DND-41 (cell line): ENCODE data around the gene HACD3.

Experiments used
- ATAC-seq: fragments of 200-7000 bp; cut with Tn5 transposase; 3 replicates; pipeline ENCODE4 v1.9.1; 2021; ENCODE audit warnings: low read depth; ENCODE audit not compliant: insufficient read depth
- DNase-seq: peaks from one replicate; pipeline ENCODE4 v3.0.0-alpha.2; 2020
- H2AFZ ChIP-seq: 2 replicates; pipeline ENCODE4 v1.6.0; 2012; ENCODE audit warnings: low read depth, low read length
- H3K27ac ChIP-seq: 2 replicates; pipeline ENCODE4 v1.5.1; 2012; ENCODE audit warnings: low read length, inconsistent platforms
- H3K27me3 ChIP-seq: fragments of 200-600 bp; sonication (generic); 2 replicates; pipeline ENCODE4 v1.6.0; 2012; ENCODE audit warnings: low read length, mild to moderate bottlenecking, inconsistent platforms; ENCODE audit not compliant: insufficient read depth, poor library complexity
- H3K36me3 ChIP-seq: 2 replicates; pipeline ENCODE4 v1.5.1; 2012; ENCODE audit warnings: low read length, inconsistent platforms; ENCODE audit not compliant: insufficient read depth
- H3K4me1 ChIP-seq: 2 replicates; pipeline ENCODE4 v1.5.1; 2012; ENCODE audit warnings: mild to moderate bottlenecking, low read length; ENCODE audit not compliant: insufficient read depth
- H3K4me2 ChIP-seq: 2 replicates; pipeline ENCODE4 v1.6.0; 2012; ENCODE audit warnings: mild to moderate bottlenecking, moderate library complexity, low read length, inconsistent platforms; ENCODE audit not compliant: insufficient read depth
- H3K4me3 ChIP-seq, 2 experiments: fragments of 200-600 bp in 1 of 2; shearing (Covaris generic) in 1 of 2; 2 replicates each; pipeline ENCODE4 v1.5.1; 2012 to 2016; ENCODE audit warnings: inconsistent platforms in 2 of 2, low read length in 2 of 2, mild to moderate bottlenecking in 2 of 2, low read depth in 1 of 2, moderate library complexity in 1 of 2
- H3K79me2 ChIP-seq: 2 replicates; pipeline ENCODE4 v1.6.0; 2012; ENCODE audit warnings: low read length, inconsistent platforms; ENCODE audit not compliant: insufficient read depth
- H3K9ac ChIP-seq: 2 replicates; pipeline ENCODE4 v1.6.0; 2012; ENCODE audit warnings: low read depth, mild to moderate bottlenecking, inconsistent platforms, low read length, moderate library complexity
- H3K9me3 ChIP-seq: 2 replicates; pipeline ENCODE4 v1.5.1; 2012; ENCODE audit warnings: low read length, moderate library complexity, mild to moderate bottlenecking, inconsistent platforms; ENCODE audit not compliant: insufficient read depth, severe bottlenecking
- H4K20me1 ChIP-seq: 2 replicates; pipeline ENCODE4 v1.6.0; 2012; ENCODE audit warnings: low read length; ENCODE audit not compliant: insufficient read depth
- CTCF ChIP-seq: IDR thresholded peaks from 2 replicates; pipeline ENCODE4 v1.5.1; 2012; ENCODE audit warnings: borderline replicate concordance, low read length, moderate library complexity, mild to moderate bottlenecking; ENCODE audit not compliant: poor library complexity, severe bottlenecking; ENCODE audit errors: extremely low read depth
- EZH2 ChIP-seq: IDR thresholded peaks from 3 replicates; pipeline ENCODE4 v1.6.1; 2012; ENCODE audit warnings: borderline replicate concordance, low read depth, mild to moderate bottlenecking, moderate library complexity, low read length, inconsistent platforms; ENCODE audit not compliant: severe bottlenecking

HACD3 gene

GRCh38 chr15:65533057-65533756 is 2.9 kb downstream of the HACD3 start:
- H3K9me3 ChIP-seq, result no peaks in the 10 kb centered on the region
- peak overlapping the region; percentile 10; the same call in 1 of the 2 replicates for H3K9ac ChIP-seq
- peaks cover 26% of the 10 kb centered on the region for H3K36me3 ChIP-seq
- H3K4me2 ChIP-seq, result peak overlapping the region; percentile 51
- ATAC-seq (no peak), DNase-seq (no peak)
- peak overlapping the region in 1 of 2 experiments; percentile 6; a peak in 1 of 4 replicates for H3K4me3 ChIP-seq
- H4K20me1 ChIP-seq, result peaks cover 52% of the 10 kb centered on the region
- peaks cover 81% of the 10 kb centered on the region for H3K79me2 ChIP-seq
- TF ChIP-seq EZH2, result no peak
- TF ChIP-seq CTCF, result no peak
- no peak overlapping the region for H2AFZ ChIP-seq
- H3K27me3 ChIP-seq, result no peaks in the 10 kb centered on the region
- H3K27ac ChIP-seq, result peak overlapping the region; percentile 33; the same call in 1 of the 2 replicates
- H3K4me1 ChIP-seq, result peaks cover 30% of the 10 kb centered on the region

- Histone ChIP-seq H3K79me2 (peaks cover 97% of the 10 kb centered on the region), H3K4me2 (no peak overlapping the region), H2AFZ (no peak overlapping the region), H3K27ac (no peak overlapping the region), H3K9me3 (no peaks in the 10 kb centered on the region), H3K36me3 (peaks cover 26% of the 10 kb centered on the region), H3K27me3 (no peaks in the 10 kb centered on the region), H3K9ac (no peak overlapping the region), H4K20me1 (peaks cover 69% of the 10 kb centered on the region), H3K4me1 (peaks cover 23% of the 10 kb centered on the region), H3K4me3 (no peak overlapping the region)
- ATAC-seq (no peak), DNase-seq (no peak)
- no peak for TF ChIP-seq EZH2
- TF ChIP-seq CTCF, result no peak
These were observed 4.9 kb downstream of the HACD3 start for GRCh38 chr15:65535192-65535591.

GRCh38 chr15:65540314-65540713 is 10.1 kb downstream of the HACD3 start:
- ATAC-seq (no peak), DNase-seq (no peak)
- no peaks in the 10 kb centered on the region for H3K27me3 ChIP-seq
- H3K27ac ChIP-seq, result no peak overlapping the region
- no peaks in the 10 kb centered on the region for H3K9me3 ChIP-seq
- no peak for TF ChIP-seq EZH2
- peaks cover 10% of the 10 kb centered on the region; the same call in 1 of the 2 replicates for H3K36me3 ChIP-seq
- H4K20me1 ChIP-seq, result peaks cover 63% of the 10 kb centered on the region; the same call in 1 of the 2 replicates
- no peak overlapping the region for H3K4me2 ChIP-seq
- H3K4me1 ChIP-seq, result no peaks in the 10 kb centered on the region
- peaks cover 97% of the 10 kb centered on the region for H3K79me2 ChIP-seq
- no peak overlapping the region for H3K9ac ChIP-seq
- no peak overlapping the region for H3K4me3 ChIP-seq
- H2AFZ ChIP-seq, result no peak overlapping the region

GRCh38 chr15:65541231-65541820 is 11.1 kb downstream of the HACD3 start:
- no peak overlapping the region for H3K9ac ChIP-seq
- H3K9me3 ChIP-seq, result no peaks in the 10 kb centered on the region
- peaks cover 58% of the 10 kb centered on the region; the same call in 1 of the 2 replicates for H4K20me1 ChIP-seq
- no peak overlapping the region for H3K4me2 ChIP-seq
- H3K27me3 ChIP-seq, result no peaks in the 10 kb centered on the region
- DNase-seq, result no peak
- ATAC-seq, result no peak
- H3K4me3 ChIP-seq, result no peak overlapping the region
- H2AFZ ChIP-seq, result no peak overlapping the region
- H3K27ac ChIP-seq, result no peak overlapping the region
- no peak for TF ChIP-seq CTCF
- TF ChIP-seq EZH2, result no peak
- H3K4me1 ChIP-seq, result no peaks in the 10 kb centered on the region
- no peaks in the 10 kb centered on the region for H3K36me3 ChIP-seq
- peaks cover 95% of the 10 kb centered on the region for H3K79me2 ChIP-seq
